T-helper 17 cell (primary cell): ENCODE results near the gene SIX2. TPM values are rescaled to one million over a fixed set of nuclear protein-coding genes. Genes with fewer than 3 reads are reported as not detected.
A peak's percentile ranks its signal among the peaks of the same experiment; 100 is the strongest.
"Not testable (repeated sequence)": the region's sequence is repeated elsewhere in the genome, so short reads cannot be mapped to it uniquely, and the experiment has no call there.

Source experiments
- ATAC-seq: fragments of 150-1000 bp; cut with Tn5 transposase; 2 replicates; pipeline ENCODE4 v1.10.0; 2021; ENCODE audit warnings: mild to moderate bottlenecking, moderate library complexity
- DNase-seq, 3 donors: peaks; one replicate each; pipeline versions ENCODE4 v3.0.0 to v3.0.0-alpha.2; 2020 to 2021
- H3K9me3 ChIP-seq: one replicate; pipeline ENCODE4 v1.7.0; 2013; ENCODE audit warnings: low read length, mild to moderate bottlenecking; ENCODE audit not compliant: control insufficient read depth, poor library complexity, severe bottlenecking
- H3K27ac Mint-ChIP-seq: one replicate; pipeline ENCODE4 v1.8.0; 2022; ENCODE audit warnings: mild to moderate bottlenecking, moderate library complexity, mixed read lengths
- H3K27me3 Mint-ChIP-seq: one replicate; pipeline ENCODE4 v1.8.0; 2022; ENCODE audit warnings: mixed read lengths
- H3K36me3 Mint-ChIP-seq: one replicate; pipeline ENCODE4 v1.8.0; 2022; ENCODE audit warnings: low read depth, mixed read lengths
- H3K4me1 Mint-ChIP-seq: one replicate; pipeline ENCODE4 v1.8.0; 2022; ENCODE audit warnings: mild to moderate bottlenecking, mixed read lengths
- H3K4me3 Mint-ChIP-seq: one replicate; pipeline ENCODE4 v1.8.0; 2022; ENCODE audit warnings: mild to moderate bottlenecking, moderate library complexity, mixed read lengths
- total RNA-seq, 4 donors: library from RNA in 2 of 4; stranded (reverse) in 2 of 4; gene quantifications; one replicate each; pipeline ENCODE4 v1.2.3 and lab custom pipeline; 2022 to 2026

The SIX2 gene
- total RNA-seq, 2 donors from 2014 or later = not detected

GRCh38 chr2:45038861-45039260 lies 29.6 kb upstream of the SIX2 start:
- H3K36me3 Mint-ChIP-seq, H3K27ac Mint-ChIP-seq, H3K4me3 Mint-ChIP-seq, DNase-seq, H3K4me1 Mint-ChIP-seq, ATAC-seq, H3K9me3 ChIP-seq: not testable (repeated sequence)
- peaks cover 29% of the 10 kb centered on the region for H3K27me3 Mint-ChIP-seq

- DNase-seq (no peak), ATAC-seq (no peak)
- H3K36me3 Mint-ChIP-seq = no peaks in the 10 kb centered on the region
- no peaks in the 10 kb centered on the region for H3K9me3 ChIP-seq
- H3K4me3 Mint-ChIP-seq = no peak overlapping the region
- no peaks in the 10 kb centered on the region for H3K4me1 Mint-ChIP-seq
- no peak overlapping the region for H3K27ac Mint-ChIP-seq
- H3K27me3 Mint-ChIP-seq = peaks cover 37% of the 10 kb centered on the region
These were observed 24.1 kb upstream of the SIX2 start for GRCh38 chr2:45033302-45033701.

- ATAC-seq (no peak), DNase-seq (no peak)
- no peak overlapping the region for H3K4me3 Mint-ChIP-seq
- peaks cover 43% of the 10 kb centered on the region for H3K27me3 Mint-ChIP-seq
- H3K9me3 ChIP-seq = no peaks in the 10 kb centered on the region
- H3K4me1 Mint-ChIP-seq = no peaks in the 10 kb centered on the region
- H3K27ac Mint-ChIP-seq = no peak overlapping the region
- H3K36me3 Mint-ChIP-seq = no peaks in the 10 kb centered on the region
These were observed 21.8 kb upstream of the SIX2 start for GRCh38 chr2:45031028-45031427.

GRCh38 chr2:45030553-45030952 lies 21.3 kb upstream of the SIX2 start:
- H3K4me3 Mint-ChIP-seq = no peak overlapping the region
- no peaks in the 10 kb centered on the region for H3K9me3 ChIP-seq
- ATAC-seq (no peak), DNase-seq (no peak)
- no peaks in the 10 kb centered on the region for H3K36me3 Mint-ChIP-seq
- H3K27me3 Mint-ChIP-seq = peaks cover 48% of the 10 kb centered on the region
- peaks cover under 1% of the 10 kb centered on the region for H3K4me1 Mint-ChIP-seq
- H3K27ac Mint-ChIP-seq = no peak overlapping the region

GRCh38 chr2:45029215-45029614 lies 20.0 kb upstream of the SIX2 start:
- DNase-seq (no peak), ATAC-seq (no peak)
- Mint-ChIP-seq H3K27ac (peak overlapping the region; percentile 19), H3K27me3 (peaks cover 57% of the 10 kb centered on the region), H3K4me3 (no peak overlapping the region), H3K36me3 (no peaks in the 10 kb centered on the region), H3K4me1 (peaks cover 4% of the 10 kb centered on the region)
- no peaks in the 10 kb centered on the region for H3K9me3 ChIP-seq

- Mint-ChIP-seq H3K4me3 (no peak overlapping the region), H3K36me3 (no peaks in the 10 kb centered on the region), H3K27me3 (peaks cover 56% of the 10 kb centered on the region), H3K27ac (no peak overlapping the region), H3K4me1 (peaks cover 4% of the 10 kb centered on the region)
- ATAC-seq = no peak
- H3K9me3 ChIP-seq = no peaks in the 10 kb centered on the region
- DNase-seq = no peak
These were observed 19.0 kb upstream of the SIX2 start for GRCh38 chr2:45028276-45028675.

GRCh38 chr2:45026924-45027450 lies 17.7 kb upstream of the SIX2 start:
- no peak overlapping the region for H3K27ac Mint-ChIP-seq
- DNase-seq = no peak
- H3K4me1 Mint-ChIP-seq = peaks cover 4% of the 10 kb centered on the region

DNA sequence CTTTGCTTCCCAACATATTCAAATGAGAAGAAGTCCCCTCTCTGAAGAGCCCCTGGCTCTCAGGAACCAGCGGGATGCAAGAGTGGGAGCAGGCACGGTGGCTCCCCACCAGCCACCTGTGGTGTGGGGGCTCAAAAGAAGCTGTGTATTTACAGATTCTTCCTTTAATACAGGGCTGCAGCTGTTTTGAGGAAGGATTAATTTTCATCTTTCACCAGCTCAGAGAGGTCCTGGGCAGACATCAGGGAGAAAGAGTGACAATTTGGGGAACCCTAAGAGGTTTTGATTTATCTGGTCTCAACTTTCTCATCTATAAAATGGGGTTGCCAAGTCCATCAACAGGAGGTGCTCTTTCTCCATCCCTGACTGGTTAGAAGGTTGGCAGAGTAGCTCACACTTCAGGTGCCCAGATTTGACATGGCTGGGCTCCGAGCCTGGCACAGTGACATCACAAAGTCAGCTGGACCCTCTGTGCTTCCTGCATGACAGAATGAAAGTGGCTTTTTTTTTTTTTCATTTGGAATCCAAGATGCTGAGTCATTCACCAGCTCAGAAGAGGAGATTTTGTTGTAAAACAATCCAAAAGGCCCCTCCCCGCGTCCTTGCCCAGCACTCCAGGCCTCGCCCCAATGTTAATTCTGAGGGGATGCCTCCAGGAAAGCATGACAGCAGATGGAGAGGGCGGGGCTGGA lies 15.5 kb upstream of the SIX2 start:
- no peak overlapping the region for H3K27ac Mint-ChIP-seq
- peaks cover 4% of the 10 kb centered on the region for H3K4me1 Mint-ChIP-seq
- peaks cover 45% of the 10 kb centered on the region for H3K27me3 Mint-ChIP-seq
- no peak overlapping the region for H3K4me3 Mint-ChIP-seq
- ATAC-seq (no peak), DNase-seq (no peak)
- H3K9me3 ChIP-seq = no peaks in the 10 kb centered on the region
- no peaks in the 10 kb centered on the region for H3K36me3 Mint-ChIP-seq

More at GRCh38 chr2:45026924-45027450, 17.7 kb upstream of the SIX2 start:
- ATAC-seq = no peak
- no peaks in the 10 kb centered on the region for H3K36me3 Mint-ChIP-seq
- H3K4me3 Mint-ChIP-seq = no peak overlapping the region
- no peaks in the 10 kb centered on the region for H3K9me3 ChIP-seq
- H3K27me3 Mint-ChIP-seq = peaks cover 57% of the 10 kb centered on the region

DNA sequence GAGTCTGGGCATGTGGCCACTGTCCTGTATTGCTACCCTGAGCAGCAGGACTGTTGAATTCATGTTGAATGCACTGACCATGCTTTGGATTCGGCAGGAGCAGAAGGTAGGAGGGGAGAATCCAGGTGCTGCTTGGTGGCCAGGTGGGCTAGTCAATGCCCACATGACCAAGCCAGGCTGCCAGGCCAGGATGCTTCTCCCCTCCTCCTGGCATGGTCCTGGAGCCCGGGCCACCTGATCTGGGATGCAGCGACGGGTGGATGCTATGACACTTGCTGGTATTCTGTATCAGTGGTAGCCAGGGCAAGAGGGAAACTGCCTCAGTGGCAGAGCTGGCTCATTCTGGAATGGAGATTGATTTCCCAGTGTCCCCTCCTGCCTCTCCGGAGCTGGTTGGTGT lies 14.8 kb upstream of the SIX2 start:
- no peak for ATAC-seq
- no peak overlapping the region for H3K27ac Mint-ChIP-seq
- no peak for DNase-seq
- H3K4me3 Mint-ChIP-seq = no peak overlapping the region
- peaks cover 45% of the 10 kb centered on the region for H3K27me3 Mint-ChIP-seq
- peaks cover 4% of the 10 kb centered on the region for H3K4me1 Mint-ChIP-seq
- H3K9me3 ChIP-seq = no peaks in the 10 kb centered on the region
- no peaks in the 10 kb centered on the region for H3K36me3 Mint-ChIP-seq

GRCh38 chr2:45020439-45020838 lies 11.2 kb upstream of the SIX2 start:
- no peak for ATAC-seq
- no peak for DNase-seq
- H3K27ac Mint-ChIP-seq = no peak overlapping the region
- H3K4me3 Mint-ChIP-seq = no peak overlapping the region
- H3K4me1 Mint-ChIP-seq = peaks cover 2% of the 10 kb centered on the region
- no peaks in the 10 kb centered on the region for H3K9me3 ChIP-seq
- H3K36me3 Mint-ChIP-seq = peaks cover 2% of the 10 kb centered on the region
- peaks cover 66% of the 10 kb centered on the region for H3K27me3 Mint-ChIP-seq

GRCh38 chr2:45018023-45018422 lies 8.8 kb upstream of the SIX2 start:
- Mint-ChIP-seq H3K27me3 (peaks cover 58% of the 10 kb centered on the region), H3K27ac (no peak overlapping the region), H3K4me1 (peaks cover 2% of the 10 kb centered on the region), H3K36me3 (peaks cover 2% of the 10 kb centered on the region), H3K4me3 (no peak overlapping the region)
- H3K9me3 ChIP-seq = no peaks in the 10 kb centered on the region
- DNase-seq (no peak), ATAC-seq (no peak)

DNA sequence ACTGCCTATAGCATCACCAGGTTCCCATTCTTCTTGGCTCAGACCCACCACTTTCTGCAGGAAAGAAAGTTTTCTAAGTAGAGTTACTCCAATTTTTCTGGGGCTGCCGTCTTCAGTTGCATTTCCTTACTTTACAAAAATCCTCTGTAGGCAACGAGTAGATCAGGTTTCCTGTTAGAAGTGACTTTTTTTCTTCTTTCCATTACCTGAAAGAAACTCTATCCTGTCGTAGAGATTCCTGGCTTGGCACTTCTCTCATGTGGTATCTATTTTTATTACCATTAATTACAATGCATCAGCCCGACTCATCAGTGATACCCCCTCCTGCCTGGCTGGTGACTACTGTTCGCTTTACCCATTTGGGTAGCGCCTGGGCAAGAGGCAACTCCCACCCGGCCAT lies 5.6 kb upstream of the SIX2 start:
- Mint-ChIP-seq H3K4me1 (peaks cover 5% of the 10 kb centered on the region), H3K4me3 (peak overlapping the region; percentile 68), H3K27ac (no peak overlapping the region), H3K27me3 (peaks cover 80% of the 10 kb centered on the region), H3K36me3 (peaks cover 2% of the 10 kb centered on the region)
- H3K9me3 ChIP-seq = no peaks in the 10 kb centered on the region
- ATAC-seq (no peak), DNase-seq (no peak)

- peaks cover 78% of the 10 kb centered on the region for H3K27me3 Mint-ChIP-seq
- H3K4me3 Mint-ChIP-seq = peak overlapping the region; percentile 68
- ATAC-seq (no peak), DNase-seq (no peak)
- H3K9me3 ChIP-seq = no peaks in the 10 kb centered on the region
- H3K27ac Mint-ChIP-seq = no peak overlapping the region
- peaks cover 5% of the 10 kb centered on the region for H3K4me1 Mint-ChIP-seq
- H3K36me3 Mint-ChIP-seq = peaks cover 2% of the 10 kb centered on the region
These were observed 4.9 kb upstream of the SIX2 start for GRCh38 chr2:45014016-45014702.
